ENCODE measurements around the gene NPIPA1.
"Not testable (repeated sequence)": the region's sequence is repeated elsewhere in the genome, so short reads cannot be mapped to it uniquely, and the experiment has no call there.

Gene NPIPA1

GRCh38 chr16:14963281-14964173, 26.3 kb downstream of the NPIPA1 start:
- no peak overlapping the region for H3K4me3 Mint-ChIP-seq
- H3K36me3 Mint-ChIP-seq (ENCODE audit: low read depth), result no peaks in the 10 kb centered on the region
- peaks cover 33% of the 10 kb centered on the region for H3K27me3 Mint-ChIP-seq (ENCODE audit: low read depth)
- no peaks in the 10 kb centered on the region for H3K4me1 Mint-ChIP-seq
- no peak overlapping the region for H3K27ac Mint-ChIP-seq
- TF ChIP-seq CTCF (IDR thresholded peaks at IDR 0.05; ENCODE audit: unreplicated experiment in 3 of 3), result no peak
- H3K9me3 Mint-ChIP-seq, result peaks cover 6% of the 10 kb centered on the region

- Mint-ChIP-seq H3K9me3 (peaks cover 6% of the 10 kb centered on the region), H3K36me3 (ENCODE audit: low read depth) (no peaks in the 10 kb centered on the region), H3K4me1 (no peaks in the 10 kb centered on the region), H3K27me3 (ENCODE audit: low read depth) (peaks cover 30% of the 10 kb centered on the region), H3K4me3 (no peak overlapping the region), H3K27ac (no peak overlapping the region)
- no peak for TF ChIP-seq CTCF (IDR thresholded peaks at IDR 0.05; ENCODE audit: unreplicated experiment in 3 of 3)
These were observed 28.1 kb downstream of the NPIPA1 start for GRCh38 chr16:14965328-14965727.

GRCh38 chr16:14969795-14970194, 32.6 kb downstream of the NPIPA1 start:
- H3K27ac Mint-ChIP-seq; H3K9me3 Mint-ChIP-seq; H3K4me3 Mint-ChIP-seq; H3K36me3 Mint-ChIP-seq (ENCODE audit: low read depth); H3K4me1 Mint-ChIP-seq: not testable (repeated sequence)
- H3K27me3 Mint-ChIP-seq (ENCODE audit: low read depth), result peaks cover 19% of the 10 kb centered on the region

GRCh38 chr16:14971621-14972228, 34.5 kb downstream of the NPIPA1 start:
- not testable (repeated sequence) for H3K9me3 Mint-ChIP-seq; H3K4me1 Mint-ChIP-seq; H3K36me3 Mint-ChIP-seq (ENCODE audit: low read depth)
- Mint-ChIP-seq H3K27ac (peak overlapping the region in 1 of 3 experiments; percentile 7), H3K27me3 (ENCODE audit: low read depth) (peaks cover 11% of the 10 kb centered on the region), H3K4me3 (peak overlapping the region; percentile 41 to 69 (median 65))

- peak overlapping the region; percentile 61 to 82 (median 65) for H3K27ac Mint-ChIP-seq
- H3K27me3 Mint-ChIP-seq (ENCODE audit: low read depth); H3K36me3 Mint-ChIP-seq (ENCODE audit: low read depth); H3K9me3 Mint-ChIP-seq: not testable (repeated sequence)
- H3K4me1 Mint-ChIP-seq, result peaks cover 15% of the 10 kb centered on the region
- peak overlapping the region; percentile 83 to 93 (median 91) for H3K4me3 Mint-ChIP-seq
These were observed 36.6 kb downstream of the NPIPA1 start for GRCh38 chr16:14973785-14974322.

GRCh38 chr16:14974331-14974655, 37.0 kb downstream of the NPIPA1 start:
- not testable (repeated sequence) for H3K27me3 Mint-ChIP-seq (ENCODE audit: low read depth); H3K9me3 Mint-ChIP-seq; H3K36me3 Mint-ChIP-seq (ENCODE audit: low read depth)
- H3K4me1 Mint-ChIP-seq, result peaks cover 15% of the 10 kb centered on the region
- H3K4me3 Mint-ChIP-seq, result peak overlapping the region; percentile 91 to 96 (median 93)
- peak overlapping the region; percentile 82 to 94 (median 85) for H3K27ac Mint-ChIP-seq

GRCh38 chr16:14974656-14975417, 37.6 kb downstream of the NPIPA1 start, which contains the start of gene PDXDC1:
TSS of gene PDXDC1 (plus strand) at chr16:14975026. CDS start at chr16:14975200, 174 bp downstream.
- peak within 1 kb of the TSS; percentile 82 to 94 (median 89) for H3K27ac Mint-ChIP-seq
- peak within 1 kb of the TSS; percentile 91 to 96 (median 93) for H3K4me3 Mint-ChIP-seq
- not testable (repeated sequence) for H3K27me3 Mint-ChIP-seq (ENCODE audit: low read depth); H3K9me3 Mint-ChIP-seq; H3K36me3 Mint-ChIP-seq (ENCODE audit: low read depth)
- peaks cover 19% of the 10 kb centered on the region for H3K4me1 Mint-ChIP-seq

- not testable (repeated sequence) for H3K27me3 Mint-ChIP-seq (ENCODE audit: low read depth); H3K9me3 Mint-ChIP-seq; H3K36me3 Mint-ChIP-seq (ENCODE audit: low read depth)
These were observed 38.4 kb downstream of the NPIPA1 start for GRCh38 chr16:14975418-14976194.

GRCh38 chr16:14976971-14977736, 39.9 kb downstream of the NPIPA1 start:
- H3K27me3 Mint-ChIP-seq (ENCODE audit: low read depth); H3K9me3 Mint-ChIP-seq; H3K36me3 Mint-ChIP-seq (ENCODE audit: low read depth): not testable (repeated sequence)
- peaks cover 27% of the 10 kb centered on the region for H3K4me1 Mint-ChIP-seq
- peak overlapping the region; percentile 89 to 94 (median 93) for H3K4me3 Mint-ChIP-seq
- H3K27ac Mint-ChIP-seq, result peak overlapping the region; percentile 63 to 89 (median 77)

More at GRCh38 chr16:14975418-14976194, 38.4 kb downstream of the NPIPA1 start:
- peak overlapping the region; percentile 91 to 96 (median 93) for H3K4me3 Mint-ChIP-seq
- H3K27ac Mint-ChIP-seq, result peak overlapping the region; percentile 77 to 89 (median 89)
- H3K4me1 Mint-ChIP-seq, result peaks cover 22% of the 10 kb centered on the region

GRCh38 chr16:14978281-14978680, 41.0 kb downstream of the NPIPA1 start:
- peak overlapping the region in 2 of 3 experiments; percentile 42 to 92 for H3K27ac Mint-ChIP-seq
- H3K27me3 Mint-ChIP-seq (ENCODE audit: low read depth); H3K36me3 Mint-ChIP-seq (ENCODE audit: low read depth); H3K9me3 Mint-ChIP-seq: not testable (repeated sequence)
- peak overlapping the region in 2 of 3 experiments; percentile 27 to 58 for H3K4me3 Mint-ChIP-seq
- H3K4me1 Mint-ChIP-seq, result peaks cover 27% of the 10 kb centered on the region

- H3K27me3 Mint-ChIP-seq (ENCODE audit: low read depth); H3K9me3 Mint-ChIP-seq; H3K36me3 Mint-ChIP-seq (ENCODE audit: low read depth): not testable (repeated sequence)
- peak overlapping the region in 2 of 3 experiments; percentile 42 to 92 for H3K27ac Mint-ChIP-seq
- H3K4me1 Mint-ChIP-seq, result peaks cover 27% of the 10 kb centered on the region
- peak overlapping the region in 2 of 3 experiments; percentile 26 to 31 for H3K4me3 Mint-ChIP-seq
These were observed 41.7 kb downstream of the NPIPA1 start for GRCh38 chr16:14978908-14979307.

Measured in nephron (organoid).